HG02884 (cell line): ENCODE measurements around the gene GPR63.

Experiments used
- ATAC-seq: cut with Tn5 transposase; IDR thresholded peaks from one replicate; pipeline ENCODE4 v1.9.1; 2021; ENCODE audit warnings: mild to moderate bottlenecking, moderate library complexity; ENCODE audit not compliant: unreplicated experiment

Gene GPR63, protein sequence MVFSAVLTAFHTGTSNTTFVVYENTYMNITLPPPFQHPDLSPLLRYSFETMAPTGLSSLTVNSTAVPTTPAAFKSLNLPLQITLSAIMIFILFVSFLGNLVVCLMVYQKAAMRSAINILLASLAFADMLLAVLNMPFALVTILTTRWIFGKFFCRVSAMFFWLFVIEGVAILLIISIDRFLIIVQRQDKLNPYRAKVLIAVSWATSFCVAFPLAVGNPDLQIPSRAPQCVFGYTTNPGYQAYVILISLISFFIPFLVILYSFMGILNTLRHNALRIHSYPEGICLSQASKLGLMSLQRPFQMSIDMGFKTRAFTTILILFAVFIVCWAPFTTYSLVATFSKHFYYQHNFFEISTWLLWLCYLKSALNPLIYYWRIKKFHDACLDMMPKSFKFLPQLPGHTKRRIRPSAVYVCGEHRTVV

DNA sequence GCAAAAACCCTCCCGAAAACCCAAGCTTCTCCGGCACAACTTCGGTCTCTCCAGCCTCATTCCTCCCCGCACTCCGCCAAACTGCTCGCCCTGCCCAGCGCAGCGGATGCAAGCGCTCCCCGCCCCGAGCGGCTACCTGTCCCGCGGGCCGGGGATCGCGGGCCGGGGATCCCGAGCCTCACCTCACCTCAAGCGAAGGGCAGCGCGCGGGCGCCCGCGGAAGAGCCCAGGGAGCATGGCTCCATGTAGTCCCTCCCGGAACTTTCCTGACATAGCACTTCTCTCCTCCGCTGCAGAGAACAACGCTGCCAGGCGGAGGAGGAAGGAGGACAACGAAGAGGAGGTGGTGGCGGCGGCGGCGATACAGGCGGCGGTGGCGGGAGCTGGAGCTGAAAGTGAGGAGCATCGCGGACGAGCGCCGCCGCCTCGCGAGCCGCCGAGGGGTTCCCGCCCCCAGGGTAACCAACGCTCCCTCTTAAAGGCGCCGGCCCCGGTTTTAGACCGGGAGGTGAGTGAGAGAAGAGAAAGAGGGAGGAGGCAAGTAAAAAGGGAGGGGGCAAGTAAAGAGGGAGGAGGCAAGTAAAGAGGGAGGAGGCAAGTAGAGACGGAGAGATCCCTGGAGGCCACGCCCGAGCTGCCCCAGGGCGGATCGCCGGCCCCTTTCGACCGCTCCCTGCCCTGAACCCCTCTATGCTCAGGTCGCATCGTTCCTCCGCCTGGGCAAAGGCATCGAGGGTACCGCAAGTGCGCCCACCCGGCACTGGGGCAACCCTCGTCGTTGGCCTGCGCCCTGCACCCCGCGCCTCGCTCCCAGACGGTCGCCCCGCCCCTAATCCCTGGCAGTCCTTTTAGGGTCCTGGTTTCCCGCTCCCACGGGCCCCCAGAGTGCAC, at the start of gene GPR63:
Gene GPR63, minus strand, starts transcription at position 397 of the 891 bp plus-strand sequence. CDS start 37,746 bp downstream, outside the sequence.
- ATAC-seq: peak; percentile 90

- ATAC-seq: no peak
Observed at GRCh38 chr6:96886519-96886918, 49.2 kb upstream of the GPR63 start.

DNA sequence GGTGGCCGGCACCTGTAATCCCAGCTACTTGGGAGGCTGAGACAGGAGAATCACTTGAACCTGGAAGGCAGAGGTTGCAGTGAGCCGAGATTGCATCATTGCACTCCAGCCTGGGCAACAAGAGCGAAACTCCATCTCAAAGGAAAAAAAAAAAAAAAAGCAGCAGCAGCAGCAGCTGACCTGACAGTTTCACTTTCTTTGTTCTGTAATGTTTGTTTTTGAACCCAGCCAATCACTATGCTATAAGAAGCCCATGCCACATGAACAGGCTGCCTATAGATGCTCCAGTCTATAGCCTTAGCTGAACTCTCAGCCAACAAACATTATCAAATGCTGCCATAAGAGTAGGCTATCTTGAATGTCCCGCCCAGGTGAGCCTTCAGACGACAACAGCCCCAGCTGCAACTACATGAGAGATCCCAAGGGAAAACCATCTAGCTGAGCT, 47.9 kb upstream of the GPR63 start:
- ATAC-seq: peak; percentile 87

- ATAC-seq: no peak
Observed at GRCh38 chr6:96878143-96878542, 40.9 kb upstream of the GPR63 start.

DNA sequence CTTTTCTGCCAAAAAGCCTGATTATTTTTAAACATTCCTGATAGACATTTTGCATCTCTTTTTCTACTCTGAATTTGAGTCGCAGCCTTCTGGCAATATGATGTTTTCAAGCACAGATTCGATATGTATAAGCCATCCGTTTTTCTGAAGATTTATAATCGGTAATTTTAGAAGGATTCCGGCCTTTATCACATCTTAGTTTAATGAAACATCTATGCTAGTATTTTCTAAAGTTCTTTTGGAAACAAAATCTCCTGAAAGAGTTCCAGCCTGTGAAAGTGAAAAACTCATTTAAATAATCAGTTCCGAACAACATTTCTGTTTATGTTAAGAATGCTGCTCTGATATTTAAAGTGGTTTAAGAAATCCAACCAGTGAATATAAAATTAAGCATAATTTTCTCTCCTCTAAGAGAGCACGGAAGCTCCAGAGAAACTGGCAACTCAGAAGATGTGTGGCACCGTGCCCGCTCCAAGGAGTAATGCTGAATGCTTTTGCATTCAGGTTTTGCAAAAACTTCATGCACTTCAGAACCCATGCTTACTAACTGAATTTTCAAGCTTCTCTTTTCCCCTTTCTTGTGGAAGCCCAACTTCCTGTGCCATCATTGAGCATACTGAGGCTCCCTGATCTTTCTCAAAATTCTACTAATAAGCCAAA, 39.7 kb upstream of the GPR63 start:
- no peak for ATAC-seq

GRCh38 chr6:96872976-96873375, 35.7 kb upstream of the GPR63 start:
- no peak for ATAC-seq

GRCh38 chr6:96865055-96865405, 27.8 kb upstream of the GPR63 start:
- no peak for ATAC-seq

GRCh38 chr6:96864216-96865054, 27.2 kb upstream of the GPR63 start:
- ATAC-seq: no peak

- no peak for ATAC-seq
Observed at GRCh38 chr6:96862560-96862959, 25.3 kb upstream of the GPR63 start.

DNA sequence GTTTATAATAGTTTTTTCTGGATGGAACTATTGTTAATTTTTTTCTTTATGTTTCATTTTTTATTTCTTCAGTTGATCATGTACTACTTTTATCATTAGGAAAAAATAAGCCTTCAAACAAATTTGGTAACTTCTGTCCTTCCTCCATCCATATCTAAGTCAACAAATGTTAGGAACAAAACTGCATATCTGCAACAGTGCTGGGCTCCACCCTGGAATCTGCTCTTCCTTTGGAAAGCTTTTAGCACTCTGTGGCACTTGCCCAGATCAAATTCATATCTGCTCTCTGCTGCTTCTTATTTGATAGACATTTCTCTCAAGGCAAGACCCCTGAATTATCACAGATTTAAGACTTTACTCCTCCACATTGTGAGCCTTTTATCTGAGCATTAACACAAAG, 24.3 kb upstream of the GPR63 start:
- no peak for ATAC-seq

DNA sequence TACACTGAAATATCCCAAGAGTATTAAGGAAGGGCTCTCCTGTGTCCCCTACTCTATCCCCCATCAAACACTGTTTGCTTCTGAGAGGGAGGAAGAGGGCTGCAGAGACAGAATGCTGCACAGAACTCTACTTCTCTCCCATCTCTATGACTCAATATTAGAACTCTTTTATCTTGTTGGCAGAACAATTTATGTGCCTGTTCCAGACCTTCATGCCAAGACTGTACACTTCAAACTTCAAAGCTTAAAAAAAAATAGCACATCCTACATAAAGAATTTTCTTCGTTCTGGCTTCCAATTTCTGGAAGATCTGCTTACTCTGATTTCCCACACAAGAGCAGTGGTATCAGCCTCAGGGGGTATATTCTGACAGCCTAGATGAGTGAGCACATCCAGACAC, 19.6 kb upstream of the GPR63 start:
- ATAC-seq: no peak

DNA sequence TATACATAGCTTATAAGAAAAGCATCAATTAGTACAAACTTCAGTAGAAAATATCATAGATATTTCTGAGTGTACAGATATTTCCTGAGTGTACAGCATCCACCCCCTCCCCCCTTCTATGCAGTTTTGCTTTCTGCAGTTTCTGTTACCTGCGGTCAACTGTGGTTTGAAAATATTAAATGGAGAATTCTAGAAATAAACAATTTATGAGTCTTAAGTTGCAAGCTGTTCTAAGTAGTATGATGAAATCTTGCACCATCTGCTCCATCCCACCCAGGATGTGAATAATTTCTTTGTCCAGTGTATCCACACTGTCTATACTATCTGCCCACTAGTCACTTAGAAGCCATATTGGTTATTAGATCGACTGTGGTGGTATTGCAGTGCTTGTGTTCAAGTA, 15.8 kb upstream of the GPR63 start:
- no peak for ATAC-seq

DNA sequence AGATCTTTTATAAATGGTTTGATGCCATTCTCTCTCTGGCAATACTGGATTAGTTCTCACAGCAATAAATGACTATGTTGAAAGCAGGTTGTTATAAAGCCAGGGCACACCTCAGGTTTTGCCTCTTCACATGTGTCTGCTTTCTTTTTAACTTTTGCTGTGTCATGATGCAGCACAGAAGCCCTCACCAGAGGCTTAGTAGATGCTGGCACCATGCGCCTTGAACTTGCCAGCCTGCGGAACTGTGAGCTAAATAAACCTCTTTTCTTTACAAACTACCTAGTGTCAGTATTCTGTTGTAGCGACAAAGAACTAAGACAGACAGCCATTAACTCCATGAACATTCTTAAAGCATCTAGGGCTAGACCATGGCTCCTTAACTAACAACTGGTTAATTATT, 15.3 kb upstream of the GPR63 start:
- no peak for ATAC-seq

GRCh38 chr6:96851858-96852257, 14.6 kb upstream of the GPR63 start:
- no peak for ATAC-seq

GRCh38 chr6:96849615-96850014, 12.3 kb upstream of the GPR63 start:
- no peak for ATAC-seq

- ATAC-seq: no peak
Observed at GRCh38 chr6:96844530-96844929, 7.3 kb upstream of the GPR63 start.

DNA sequence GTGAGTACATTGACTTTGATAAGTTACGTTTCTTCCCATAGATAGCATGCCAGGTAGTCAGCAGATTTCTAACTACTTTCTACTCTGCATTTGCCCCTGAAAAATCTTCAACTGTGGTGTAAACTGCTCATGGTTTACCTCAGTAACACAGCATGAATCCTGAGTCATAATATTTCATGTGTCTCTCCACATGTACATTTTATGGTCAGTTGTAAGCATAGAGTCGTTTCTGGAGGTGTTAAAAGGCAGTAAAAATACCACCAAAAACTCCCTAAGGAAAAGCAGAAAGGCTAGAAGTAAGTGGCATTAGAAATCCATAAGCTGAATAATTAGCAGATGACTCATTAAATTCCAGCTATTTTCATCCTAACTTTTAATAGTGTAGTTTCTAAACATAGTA, 4.1 kb upstream of the GPR63 start:
- no peak for ATAC-seq

- peak; percentile 12 for ATAC-seq
Observed at GRCh38 chr6:96836631-96837080, 621 bp downstream of the GPR63 start.

- ATAC-seq: no peak
Observed at GRCh38 chr6:96834070-96834469, 3.2 kb downstream of the GPR63 start.

DNA sequence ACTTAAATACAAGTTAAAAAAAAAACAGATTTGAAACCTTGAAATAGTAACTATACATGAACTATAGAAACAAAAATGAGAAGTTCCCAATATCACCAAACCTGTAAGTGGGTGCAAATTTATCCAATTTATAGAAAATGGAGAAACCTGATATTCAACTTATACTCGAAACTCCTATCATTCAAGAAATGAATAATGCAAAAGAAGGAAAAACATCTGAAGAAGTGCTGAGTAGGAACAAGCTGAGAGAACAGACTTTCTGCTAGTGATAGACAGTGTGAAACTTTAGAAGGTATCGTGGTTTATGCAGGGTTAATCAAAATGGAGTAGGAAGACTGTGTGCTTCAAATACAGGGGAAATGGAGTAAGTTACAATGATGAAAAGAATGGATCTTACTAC, 4.5 kb downstream of the GPR63 start:
- no peak for ATAC-seq
